ENCODE results near the gene SLC39A10. TPM values are rescaled to one million over a fixed set of nuclear protein-coding genes. Genes with fewer than 3 reads are reported as not detected.

SLC39A10 gene
- total and polyA plus RNA-seq, 9 of the 15 experiments (the other 6 are each of a cell fraction or from before 2014, with no cell fraction given), result 12.5 to 40.1 (median 23.1) TPM

DNA sequence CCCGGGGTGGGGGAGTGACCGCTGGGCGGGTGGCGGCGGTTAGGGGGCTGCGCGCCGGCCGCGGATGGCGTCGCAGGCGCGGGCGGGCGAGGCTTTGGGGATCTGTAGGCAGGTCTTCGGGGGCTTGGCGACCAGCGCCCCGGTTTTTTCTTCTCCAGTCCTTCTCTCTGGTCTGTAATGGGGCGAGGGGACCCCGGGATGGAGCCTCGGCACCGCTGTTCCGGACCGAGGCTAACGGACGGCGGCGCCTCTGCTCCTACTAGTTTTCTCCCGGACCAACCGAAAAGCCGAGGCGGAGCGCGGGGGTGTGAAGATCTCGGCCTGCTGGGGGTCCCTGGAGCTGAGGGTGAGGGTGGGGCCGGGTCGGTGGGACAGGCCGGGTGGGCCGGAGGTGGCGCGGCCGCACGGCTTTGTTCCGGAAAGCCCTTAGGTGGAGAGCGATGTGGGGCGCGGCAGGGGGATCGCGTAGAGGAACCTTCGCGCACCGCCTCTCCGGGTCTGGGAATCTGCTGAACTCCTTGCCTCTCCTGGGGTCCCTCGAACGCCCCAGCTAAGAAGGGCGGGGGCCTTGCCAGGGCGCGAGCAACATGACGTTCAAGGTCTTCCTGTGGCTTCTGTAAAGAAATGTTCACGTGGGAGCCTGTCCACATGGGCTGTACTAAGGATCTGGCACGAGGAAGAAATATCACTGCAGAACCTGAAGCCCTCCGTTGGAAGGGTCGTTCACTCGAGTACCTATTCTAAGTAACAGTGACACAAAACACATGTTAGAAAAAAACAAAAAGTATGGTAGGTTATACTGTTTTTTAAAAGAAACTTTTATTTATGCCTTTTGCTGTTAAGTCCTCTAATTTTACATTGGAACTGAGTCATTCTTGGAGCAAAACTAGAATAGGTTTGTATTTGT lies 861 bp downstream of the SLC39A10 start (continued):
- no peak for TF ChIP-seq ATF1 (CRISPR knock-in tag; IDR thresholded peaks at IDR 0.05)
- TF ChIP-seq ATF1 (tag; IDR thresholded peaks at IDR 0.05), result peak; percentile 19; the same call in 1 of the 2 replicates
- no peak for TF ChIP-seq KLF6 (CRISPR knock-in tag; IDR thresholded peaks at IDR 0.05; ENCODE audit: borderline replicate concordance)
- no peak for TF ChIP-seq NBN (IDR thresholded peaks at IDR 0.05; ENCODE audit: low read depth)
- 0 out of 2 replicates have a peak, but pooled peaks have one; percentile 17 for TF ChIP-seq ETV1 (tag; conservative IDR thresholded peaks at IDR 0.05; ENCODE audit: low read depth)
- TF ChIP-seq FOXP1 (CRISPR knock-in tag; IDR thresholded peaks at IDR 0.05), result peak; percentile 56; the same call in 1 of the 2 replicates
- no peak for TF ChIP-seq MIER1 (IDR thresholded peaks at IDR 0.05; ENCODE audit: low read depth)
- TF ChIP-seq PHF8 (IDR thresholded peaks at IDR 0.05; ENCODE audit: borderline replicate concordance, low read length), result peak; percentile 30; the same call in 1 of the 2 replicates
- TF ChIP-seq IFI16 (CRISPR knock-in tag; IDR thresholded peaks at IDR 0.05), result no peak
- TF ChIP-seq, protein P1, sequence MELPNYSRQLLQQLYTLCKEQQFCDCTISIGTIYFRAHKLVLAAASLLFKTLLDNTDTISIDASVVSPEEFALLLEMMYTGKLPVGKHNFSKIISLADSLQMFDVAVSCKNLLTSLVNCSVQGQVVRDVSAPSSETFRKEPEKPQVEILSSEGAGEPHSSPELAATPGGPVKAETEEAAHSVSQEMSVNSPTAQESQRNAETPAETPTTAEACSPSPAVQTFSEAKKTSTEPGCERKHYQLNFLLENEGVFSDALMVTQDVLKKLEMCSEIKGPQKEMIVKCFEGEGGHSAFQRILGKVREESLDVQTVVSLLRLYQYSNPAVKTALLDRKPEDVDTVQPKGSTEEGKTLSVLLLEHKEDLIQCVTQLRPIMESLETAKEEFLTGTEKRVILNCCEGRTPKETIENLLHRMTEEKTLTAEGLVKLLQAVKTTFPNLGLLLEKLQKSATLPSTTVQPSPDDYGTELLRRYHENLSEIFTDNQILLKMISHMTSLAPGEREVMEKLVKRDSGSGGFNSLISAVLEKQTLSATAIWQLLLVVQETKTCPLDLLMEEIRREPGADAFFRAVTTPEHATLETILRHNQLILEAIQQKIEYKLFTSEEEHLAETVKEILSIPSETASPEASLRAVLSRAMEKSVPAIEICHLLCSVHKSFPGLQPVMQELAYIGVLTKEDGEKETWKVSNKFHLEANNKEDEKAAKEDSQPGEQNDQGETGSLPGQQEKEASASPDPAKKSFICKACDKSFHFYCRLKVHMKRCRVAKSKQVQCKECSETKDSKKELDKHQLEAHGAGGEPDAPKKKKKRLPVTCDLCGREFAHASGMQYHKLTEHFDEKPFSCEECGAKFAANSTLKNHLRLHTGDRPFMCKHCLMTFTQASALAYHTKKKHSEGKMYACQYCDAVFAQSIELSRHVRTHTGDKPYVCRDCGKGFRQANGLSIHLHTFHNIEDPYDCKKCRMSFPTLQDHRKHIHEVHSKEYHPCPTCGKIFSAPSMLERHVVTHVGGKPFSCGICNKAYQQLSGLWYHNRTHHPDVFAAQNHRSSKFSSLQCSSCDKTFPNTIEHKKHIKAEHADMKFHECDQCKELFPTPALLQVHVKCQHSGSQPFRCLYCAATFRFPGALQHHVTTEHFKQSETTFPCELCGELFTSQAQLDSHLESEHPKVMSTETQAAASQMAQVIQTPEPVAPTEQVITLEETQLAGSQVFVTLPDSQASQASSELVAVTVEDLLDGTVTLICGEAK (IDR thresholded peaks at IDR 0.05), result no peak
- TF ChIP-seq, protein P1 (CRISPR knock-in tag; IDR thresholded peaks at IDR 0.05), result no peak
- no peak for TF ChIP-seq NR2C2 (CRISPR knock-in tag; IDR thresholded peaks at IDR 0.05)
- TF ChIP-seq NR2C2 (tag; IDR thresholded peaks at IDR 0.05), result 0 out of 2 replicates have a peak, but pooled peaks have one; percentile 20
- no peak for TF ChIP-seq ZNF140 (CRISPR knock-in tag; IDR thresholded peaks at IDR 0.05)
- no peak for TF ChIP-seq SP1 (CRISPR knock-in tag; IDR thresholded peaks at IDR 0.05)
- TF ChIP-seq, protein P2, sequence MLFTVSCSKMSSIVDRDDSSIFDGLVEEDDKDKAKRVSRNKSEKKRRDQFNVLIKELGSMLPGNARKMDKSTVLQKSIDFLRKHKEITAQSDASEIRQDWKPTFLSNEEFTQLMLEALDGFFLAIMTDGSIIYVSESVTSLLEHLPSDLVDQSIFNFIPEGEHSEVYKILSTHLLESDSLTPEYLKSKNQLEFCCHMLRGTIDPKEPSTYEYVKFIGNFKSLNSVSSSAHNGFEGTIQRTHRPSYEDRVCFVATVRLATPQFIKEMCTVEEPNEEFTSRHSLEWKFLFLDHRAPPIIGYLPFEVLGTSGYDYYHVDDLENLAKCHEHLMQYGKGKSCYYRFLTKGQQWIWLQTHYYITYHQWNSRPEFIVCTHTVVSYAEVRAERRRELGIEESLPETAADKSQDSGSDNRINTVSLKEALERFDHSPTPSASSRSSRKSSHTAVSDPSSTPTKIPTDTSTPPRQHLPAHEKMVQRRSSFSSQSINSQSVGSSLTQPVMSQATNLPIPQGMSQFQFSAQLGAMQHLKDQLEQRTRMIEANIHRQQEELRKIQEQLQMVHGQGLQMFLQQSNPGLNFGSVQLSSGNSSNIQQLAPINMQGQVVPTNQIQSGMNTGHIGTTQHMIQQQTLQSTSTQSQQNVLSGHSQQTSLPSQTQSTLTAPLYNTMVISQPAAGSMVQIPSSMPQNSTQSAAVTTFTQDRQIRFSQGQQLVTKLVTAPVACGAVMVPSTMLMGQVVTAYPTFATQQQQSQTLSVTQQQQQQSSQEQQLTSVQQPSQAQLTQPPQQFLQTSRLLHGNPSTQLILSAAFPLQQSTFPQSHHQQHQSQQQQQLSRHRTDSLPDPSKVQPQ (CRISPR knock-in tag; IDR thresholded peaks at IDR 0.05; ENCODE audit: borderline replicate concordance), result no peak
- no peak for TF ChIP-seq HNRNPL (IDR thresholded peaks at IDR 0.05; ENCODE audit: low read depth, low read length)

Measured in K562 (cell line).